ENCODE measurements around the gene UTP18. TPM values are rescaled to one million over a fixed set of nuclear protein-coding genes. Genes with fewer than 3 reads are reported as not detected.
"Not testable (repeated sequence)": the region's sequence is repeated elsewhere in the genome, so short reads cannot be mapped to it uniquely, and the experiment has no call there.

UTP18 gene
- total and polyA plus RNA-seq, 10 donors = 23.5 to 45.6 (median 36.6) TPM

GRCh38 chr17:51325471-51325870 lies 65.1 kb downstream of the UTP18 start:
- H3K36me3 ChIP-seq = no peaks in the 10 kb centered on the region
- WGBS, 5 donors = 80 to 94% (median 87%) methylated on average over 7 of the region's 7 CpGs
- no peaks in the 10 kb centered on the region for H3K4me1 ChIP-seq
- intact Hi-C loops (cut with DNase I; ENCODE audit: low total_unique reads) = no loop called here
- H3K27ac ChIP-seq = no peak overlapping the region
- H3K4me3 ChIP-seq = no peak overlapping the region
- no peak for DNase-seq
- TF ChIP-seq POLR2A (IDR thresholded peaks at IDR 0.05) = no peak
- no peak for TF ChIP-seq POLR2AphosphoS5 (IDR thresholded peaks at IDR 0.05)
- no peak for TF ChIP-seq CTCF (IDR thresholded peaks at IDR 0.05 in 8 of 11, conservative IDR thresholded peaks at IDR 0.05 in 3 of 11)
- no peaks in the 10 kb centered on the region for H3K9me3 ChIP-seq
- H3K27me3 ChIP-seq (replicated peaks in 1 of 7) = peaks cover 0 to 5% (median 0%) of the 10 kb centered on the region in 7 donors

- WGBS, 5 donors = 40 to 67% (median 53%) methylated on average over 7 of the region's 7 CpGs
- H3K9me3 ChIP-seq; DNase-seq; H3K4me3 ChIP-seq; H3K27me3 ChIP-seq (replicated peaks in 1 of 7); intact Hi-C loops (cut with DNase I; ENCODE audit: low total_unique reads); H3K36me3 ChIP-seq; H3K27ac ChIP-seq; H3K4me1 ChIP-seq: not testable (repeated sequence)
Observed at GRCh38 chr17:51330861-51331503, 70.6 kb downstream of the UTP18 start.

- no peak for DNase-seq
- Histone ChIP-seq H3K9me3 (no peaks in the 10 kb centered on the region), H3K36me3 (no peaks in the 10 kb centered on the region), H3K4me1 (no peaks in the 10 kb centered on the region), H3K4me3 (no peak overlapping the region), H3K27me3 (replicated peaks in 1 of 7) (no peaks in the 10 kb centered on the region), H3K27ac (no peak overlapping the region)
- TF ChIP-seq CTCF (IDR thresholded peaks at IDR 0.05 in 8 of 11, conservative IDR thresholded peaks at IDR 0.05 in 3 of 11) (no peak), POLR2AphosphoS5 (IDR thresholded peaks at IDR 0.05) (no peak), POLR2A (IDR thresholded peaks at IDR 0.05) (no peak)
- intact Hi-C loops (cut with DNase I; ENCODE audit: low total_unique reads) = no loop called here
- WGBS, 5 donors = 84 to 94% (median 88%) methylated on average over 3 of the region's 3 CpGs
Observed at GRCh38 chr17:51335006-51335590, 74.8 kb downstream of the UTP18 start.

- WGBS, 5 donors = 76 to 86% (median 79%) methylated on average over 5 of the region's 5 CpGs
- H3K9me3 ChIP-seq = no peaks in the 10 kb centered on the region
- intact Hi-C loops (cut with DNase I; ENCODE audit: low total_unique reads) = no loop called here
- no peaks in the 10 kb centered on the region for H3K4me1 ChIP-seq
- DNase-seq = no peak
- TF ChIP-seq CTCF (IDR thresholded peaks at IDR 0.05 in 8 of 11, conservative IDR thresholded peaks at IDR 0.05 in 3 of 11) (no peak), POLR2AphosphoS5 (IDR thresholded peaks at IDR 0.05) (no peak), POLR2A (IDR thresholded peaks at IDR 0.05) (no peak)
- H3K36me3 ChIP-seq = no peaks in the 10 kb centered on the region
- H3K27ac ChIP-seq = no peak overlapping the region
- H3K4me3 ChIP-seq = no peak overlapping the region
- H3K27me3 ChIP-seq (replicated peaks in 1 of 7) = no peaks in the 10 kb centered on the region
Observed at GRCh38 chr17:51335883-51336822, 75.8 kb downstream of the UTP18 start.
